Measurements from ENCODE around the gene EBF3. TPM values are rescaled to one million over a fixed set of nuclear protein-coding genes. Genes with fewer than 3 reads are reported as not detected.

The EBF3 gene
- total RNA-seq, 1 donor from 2014 or later, result not detected

DNA sequence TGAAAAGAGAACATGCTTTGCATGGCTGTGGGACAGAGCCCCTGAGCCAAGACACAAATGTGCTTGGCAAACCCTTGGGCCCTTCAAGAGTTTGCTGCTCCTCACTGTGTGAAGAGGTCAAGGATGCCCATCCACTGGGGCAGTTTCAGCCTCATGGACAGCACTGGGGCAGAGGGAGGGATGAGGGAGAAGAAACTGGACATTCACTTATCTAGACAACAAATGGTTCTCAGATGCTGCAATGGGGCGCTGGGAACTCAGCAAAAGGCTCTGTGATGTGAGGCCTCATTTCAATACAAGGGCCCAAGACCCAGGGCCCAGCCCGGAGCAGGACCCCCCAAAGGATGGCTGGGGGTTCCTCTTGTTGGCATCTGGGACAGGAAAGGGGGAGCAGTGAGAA is 49.1 kb downstream of the EBF3 start:
- Histone ChIP-seq H3K27me3 (ENCODE audit: control insufficient read depth, insufficient read depth, low read length) (peaks cover 1% of the 10 kb centered on the region), H3K36me3 (ENCODE audit: control insufficient read depth, insufficient read depth, low read length) (no peaks in the 10 kb centered on the region), H3K4me3 (ENCODE audit: low read depth, low read length) (no peak overlapping the region)
- no peak for DNase-seq (ENCODE audit: low read depth)
- TF ChIP-seq, protein P1, sequence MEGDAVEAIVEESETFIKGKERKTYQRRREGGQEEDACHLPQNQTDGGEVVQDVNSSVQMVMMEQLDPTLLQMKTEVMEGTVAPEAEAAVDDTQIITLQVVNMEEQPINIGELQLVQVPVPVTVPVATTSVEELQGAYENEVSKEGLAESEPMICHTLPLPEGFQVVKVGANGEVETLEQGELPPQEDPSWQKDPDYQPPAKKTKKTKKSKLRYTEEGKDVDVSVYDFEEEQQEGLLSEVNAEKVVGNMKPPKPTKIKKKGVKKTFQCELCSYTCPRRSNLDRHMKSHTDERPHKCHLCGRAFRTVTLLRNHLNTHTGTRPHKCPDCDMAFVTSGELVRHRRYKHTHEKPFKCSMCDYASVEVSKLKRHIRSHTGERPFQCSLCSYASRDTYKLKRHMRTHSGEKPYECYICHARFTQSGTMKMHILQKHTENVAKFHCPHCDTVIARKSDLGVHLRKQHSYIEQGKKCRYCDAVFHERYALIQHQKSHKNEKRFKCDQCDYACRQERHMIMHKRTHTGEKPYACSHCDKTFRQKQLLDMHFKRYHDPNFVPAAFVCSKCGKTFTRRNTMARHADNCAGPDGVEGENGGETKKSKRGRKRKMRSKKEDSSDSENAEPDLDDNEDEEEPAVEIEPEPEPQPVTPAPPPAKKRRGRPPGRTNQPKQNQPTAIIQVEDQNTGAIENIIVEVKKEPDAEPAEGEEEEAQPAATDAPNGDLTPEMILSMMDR (IDR thresholded peaks at IDR 0.05; ENCODE audit: insufficient read depth, low read length, poor library complexity, severe bottlenecking), result no peak

DNA sequence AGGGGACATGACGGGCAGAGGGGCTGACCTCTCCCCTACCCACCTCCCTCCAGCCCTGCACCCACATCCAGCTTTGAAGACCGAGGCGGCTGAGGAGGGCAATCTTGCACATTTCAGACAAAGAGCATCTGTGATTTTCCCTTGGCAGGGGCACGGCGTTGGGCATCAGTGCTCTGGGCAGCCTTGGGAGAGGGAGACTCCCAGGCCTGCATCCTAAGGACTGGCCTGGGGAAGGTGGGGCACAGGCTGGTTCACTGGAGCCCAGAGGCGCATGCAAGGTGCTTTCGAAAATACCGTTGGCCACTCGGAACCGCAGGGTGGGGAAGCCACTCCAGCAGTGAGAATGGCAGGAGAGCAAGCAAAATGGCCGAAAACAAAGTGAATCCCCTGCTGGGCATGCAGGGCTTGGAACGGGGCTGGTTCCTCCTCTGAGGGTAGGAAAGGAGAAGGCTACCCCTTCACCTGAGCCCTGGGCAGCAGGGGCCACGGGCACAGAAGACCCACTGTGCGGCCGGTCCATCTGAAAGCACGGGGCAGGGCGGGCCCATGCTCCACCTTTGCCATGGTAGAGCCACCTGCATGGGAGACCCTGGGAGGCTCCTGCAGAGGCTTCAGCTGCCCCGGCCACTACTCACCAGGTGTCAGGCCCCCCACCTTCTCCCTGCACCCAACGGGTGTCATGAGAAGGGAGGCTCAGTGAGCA is 49.8 kb downstream of the EBF3 start:
- DNase-seq (ENCODE audit: low read depth), result no peak
- Histone ChIP-seq H3K4me3 (ENCODE audit: low read depth, low read length) (no peak overlapping the region), H3K36me3 (ENCODE audit: control insufficient read depth, insufficient read depth, low read length) (no peaks in the 10 kb centered on the region), H3K27me3 (ENCODE audit: control insufficient read depth, insufficient read depth, low read length) (peaks cover 2% of the 10 kb centered on the region)
- TF ChIP-seq, protein P1 (IDR thresholded peaks at IDR 0.05; ENCODE audit: insufficient read depth, low read length, poor library complexity, severe bottlenecking), result no peak

- TF ChIP-seq, protein P1 (IDR thresholded peaks at IDR 0.05; ENCODE audit: insufficient read depth, low read length, poor library complexity, severe bottlenecking), result no peak
- peaks cover 2% of the 10 kb centered on the region for H3K27me3 ChIP-seq (ENCODE audit: control insufficient read depth, insufficient read depth, low read length)
- no peaks in the 10 kb centered on the region for H3K36me3 ChIP-seq (ENCODE audit: control insufficient read depth, insufficient read depth, low read length)
- no peak for DNase-seq (ENCODE audit: low read depth)
- no peak overlapping the region for H3K4me3 ChIP-seq (ENCODE audit: low read depth, low read length)
Observed at GRCh38 chr10:129912986-129913695, 50.9 kb downstream of the EBF3 start.

GRCh38 chr10:129912166-129912917 is 51.7 kb downstream of the EBF3 start:
- Histone ChIP-seq H3K27me3 (ENCODE audit: control insufficient read depth, insufficient read depth, low read length) (peaks cover 2% of the 10 kb centered on the region), H3K36me3 (ENCODE audit: control insufficient read depth, insufficient read depth, low read length) (no peaks in the 10 kb centered on the region), H3K4me3 (ENCODE audit: low read depth, low read length) (no peak overlapping the region)
- TF ChIP-seq, protein P1 (IDR thresholded peaks at IDR 0.05; ENCODE audit: insufficient read depth, low read length, poor library complexity, severe bottlenecking), result no peak
- no peak for DNase-seq (ENCODE audit: low read depth)

- Histone ChIP-seq H3K27me3 (ENCODE audit: control insufficient read depth, insufficient read depth, low read length) (peaks cover 2% of the 10 kb centered on the region), H3K4me3 (ENCODE audit: low read depth, low read length) (no peak overlapping the region), H3K36me3 (ENCODE audit: control insufficient read depth, insufficient read depth, low read length) (no peaks in the 10 kb centered on the region)
- TF ChIP-seq, protein P1 (IDR thresholded peaks at IDR 0.05; ENCODE audit: insufficient read depth, low read length, poor library complexity, severe bottlenecking), result no peak
- no peak for DNase-seq (ENCODE audit: low read depth)
Observed at GRCh38 chr10:129911451-129912165, 52.5 kb downstream of the EBF3 start.

Measured in kidney epithelial cell (primary cell).